ENCODE data around the gene OR8G1. TPM values are rescaled to one million over a fixed set of nuclear protein-coding genes. Genes with fewer than 3 reads are reported as not detected.
"Not testable (repeated sequence)": the region's sequence is repeated elsewhere in the genome, so short reads cannot be mapped to it uniquely, and the experiment has no call there.

Gene OR8G1
- total RNA-seq, 1 experiment from 2014 or later = not detected

DNA sequence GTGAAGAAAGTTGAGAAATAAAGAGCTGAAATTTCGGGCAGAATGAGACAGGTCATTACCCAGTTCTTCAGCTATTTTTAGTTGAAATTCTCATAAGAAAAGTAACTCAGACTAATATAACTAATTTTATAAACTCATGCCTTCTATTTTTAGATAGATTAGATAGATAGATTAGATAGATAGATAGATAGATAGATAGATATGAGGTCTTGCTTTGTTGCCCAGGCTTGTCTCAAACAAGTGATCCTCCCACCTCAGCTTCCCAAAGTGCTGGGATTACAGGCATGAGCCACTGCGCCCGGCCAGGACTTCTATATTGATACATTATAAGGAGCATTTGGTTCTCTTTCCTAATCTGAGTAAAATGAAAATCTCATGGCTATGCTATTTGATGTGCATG, 26.9 kb upstream of the OR8G1 start:
- H3K9me3 ChIP-seq (ENCODE audit: low read depth, low read length, poor library complexity, severe bottlenecking) = no peaks in the 10 kb centered on the region
- no peak for DNase-seq (ENCODE audit: low spot score)
- BruUV-seq (replicated peaks) = no TSS peak
- no peak overlapping the region for H3K4me3 ChIP-seq (ENCODE audit: low read depth, low read length, poor library complexity, severe bottlenecking)
- H3K4me1 ChIP-seq (ENCODE audit: insufficient read depth, low read length, poor library complexity, severe bottlenecking) = no peaks in the 10 kb centered on the region
- intact Hi-C loops (cut with micrococcal nuclease; ENCODE audit: unreplicated experiment) = no loop called here
- POLR2A ChIA-PET (ENCODE audit: low non-redundant PET) = no interaction called here
- TF ChIP-seq, protein P1, sequence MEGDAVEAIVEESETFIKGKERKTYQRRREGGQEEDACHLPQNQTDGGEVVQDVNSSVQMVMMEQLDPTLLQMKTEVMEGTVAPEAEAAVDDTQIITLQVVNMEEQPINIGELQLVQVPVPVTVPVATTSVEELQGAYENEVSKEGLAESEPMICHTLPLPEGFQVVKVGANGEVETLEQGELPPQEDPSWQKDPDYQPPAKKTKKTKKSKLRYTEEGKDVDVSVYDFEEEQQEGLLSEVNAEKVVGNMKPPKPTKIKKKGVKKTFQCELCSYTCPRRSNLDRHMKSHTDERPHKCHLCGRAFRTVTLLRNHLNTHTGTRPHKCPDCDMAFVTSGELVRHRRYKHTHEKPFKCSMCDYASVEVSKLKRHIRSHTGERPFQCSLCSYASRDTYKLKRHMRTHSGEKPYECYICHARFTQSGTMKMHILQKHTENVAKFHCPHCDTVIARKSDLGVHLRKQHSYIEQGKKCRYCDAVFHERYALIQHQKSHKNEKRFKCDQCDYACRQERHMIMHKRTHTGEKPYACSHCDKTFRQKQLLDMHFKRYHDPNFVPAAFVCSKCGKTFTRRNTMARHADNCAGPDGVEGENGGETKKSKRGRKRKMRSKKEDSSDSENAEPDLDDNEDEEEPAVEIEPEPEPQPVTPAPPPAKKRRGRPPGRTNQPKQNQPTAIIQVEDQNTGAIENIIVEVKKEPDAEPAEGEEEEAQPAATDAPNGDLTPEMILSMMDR (conservative IDR thresholded peaks at IDR 0.05; ENCODE audit: low read depth, low read length) = no peak
- TF ChIP-seq EZH2 (IDR thresholded peaks at IDR 0.05; ENCODE audit: borderline replicate concordance, low read depth, low read length, poor library complexity, severe bottlenecking) = no peak
- H3K27ac ChIP-seq (ENCODE audit: low read depth, low read length, poor library complexity, severe bottlenecking) = no peak overlapping the region
- CTCF ChIA-PET = no interaction called here
- H3K36me3 ChIP-seq (ENCODE audit: insufficient read depth, low read length, poor library complexity, severe bottlenecking) = no peaks in the 10 kb centered on the region
- H3K27me3 ChIP-seq (replicated peaks; ENCODE audit: insufficient read depth, low read depth, low read length, poor library complexity) = no peaks in the 10 kb centered on the region

DNA sequence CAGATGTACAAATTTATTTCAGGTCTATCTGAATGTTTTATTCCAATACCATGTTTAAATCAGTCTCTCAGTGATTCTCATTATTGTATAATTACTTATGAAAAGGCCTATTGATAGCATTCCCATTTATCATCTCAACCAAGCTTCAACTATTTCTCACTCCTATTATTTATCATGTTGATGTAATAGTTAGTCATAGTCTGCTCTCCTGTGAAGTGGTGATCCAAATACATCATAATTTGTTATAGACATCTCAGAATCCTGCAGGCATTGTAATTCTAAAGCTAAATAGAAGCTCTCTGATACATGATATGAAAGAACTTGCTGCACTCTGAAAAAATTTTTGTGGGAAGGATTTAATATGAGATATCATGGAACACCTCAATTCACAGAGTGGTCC, 21.8 kb upstream of the OR8G1 start:
- no TSS peak for BruUV-seq (replicated peaks)
- Histone ChIP-seq H3K4me3 (ENCODE audit: low read depth, low read length, poor library complexity, severe bottlenecking) (no peak overlapping the region), H3K36me3 (ENCODE audit: insufficient read depth, low read length, poor library complexity, severe bottlenecking) (no peaks in the 10 kb centered on the region), H3K9me3 (ENCODE audit: low read depth, low read length, poor library complexity, severe bottlenecking) (no peaks in the 10 kb centered on the region), H3K4me1 (ENCODE audit: insufficient read depth, low read length, poor library complexity, severe bottlenecking) (no peaks in the 10 kb centered on the region), H3K27me3 (replicated peaks; ENCODE audit: insufficient read depth, low read depth, low read length, poor library complexity) (no peaks in the 10 kb centered on the region), H3K27ac (ENCODE audit: low read depth, low read length, poor library complexity, severe bottlenecking) (no peak overlapping the region)
- intact Hi-C loops (cut with micrococcal nuclease; ENCODE audit: unreplicated experiment) = no loop called here
- DNase-seq (ENCODE audit: low spot score) = no peak
- TF ChIP-seq, protein P1 (conservative IDR thresholded peaks at IDR 0.05; ENCODE audit: low read depth, low read length) = no peak
- TF ChIP-seq EZH2 (IDR thresholded peaks at IDR 0.05; ENCODE audit: borderline replicate concordance, low read depth, low read length, poor library complexity, severe bottlenecking) = no peak
- ChIA-PET POLR2A (ENCODE audit: low non-redundant PET) (no interaction called here), CTCF (no interaction called here)

DNA sequence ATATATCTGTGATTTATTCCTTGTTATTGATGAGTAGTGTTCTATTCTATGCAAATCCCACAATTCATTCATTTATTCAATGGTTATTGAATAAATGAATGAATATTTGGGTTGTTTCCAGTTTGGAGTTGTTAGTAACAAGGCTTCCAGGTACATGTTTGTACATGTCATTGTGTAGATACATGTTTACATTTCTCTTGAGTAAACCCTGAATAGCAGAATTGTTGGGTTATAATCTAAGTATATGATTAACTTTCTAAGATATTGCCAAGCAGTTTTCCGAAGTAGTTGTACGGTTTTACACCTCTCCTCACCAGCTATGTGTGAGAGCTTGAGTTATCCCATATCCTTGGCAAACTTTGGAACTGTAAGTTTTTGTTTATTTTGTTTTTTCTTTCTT, 18.5 kb upstream of the OR8G1 start:
- Histone ChIP-seq H3K4me3 (ENCODE audit: low read depth, low read length, poor library complexity, severe bottlenecking) (no peak overlapping the region), H3K36me3 (ENCODE audit: insufficient read depth, low read length, poor library complexity, severe bottlenecking) (no peaks in the 10 kb centered on the region), H3K9me3 (ENCODE audit: low read depth, low read length, poor library complexity, severe bottlenecking) (no peaks in the 10 kb centered on the region), H3K27me3 (replicated peaks; ENCODE audit: insufficient read depth, low read depth, low read length, poor library complexity) (no peaks in the 10 kb centered on the region), H3K27ac (ENCODE audit: low read depth, low read length, poor library complexity, severe bottlenecking) (no peak overlapping the region), H3K4me1 (ENCODE audit: insufficient read depth, low read length, poor library complexity, severe bottlenecking) (no peaks in the 10 kb centered on the region)
- BruUV-seq (replicated peaks) = no TSS peak
- intact Hi-C loops (cut with micrococcal nuclease; ENCODE audit: unreplicated experiment) = no loop called here
- ChIA-PET CTCF (no interaction called here), POLR2A (ENCODE audit: low non-redundant PET) (no interaction called here)
- no peak for DNase-seq (ENCODE audit: low spot score)
- TF ChIP-seq, protein P1 (conservative IDR thresholded peaks at IDR 0.05; ENCODE audit: low read depth, low read length) = no peak
- no peak for TF ChIP-seq EZH2 (IDR thresholded peaks at IDR 0.05; ENCODE audit: borderline replicate concordance, low read depth, low read length, poor library complexity, severe bottlenecking)

DNA sequence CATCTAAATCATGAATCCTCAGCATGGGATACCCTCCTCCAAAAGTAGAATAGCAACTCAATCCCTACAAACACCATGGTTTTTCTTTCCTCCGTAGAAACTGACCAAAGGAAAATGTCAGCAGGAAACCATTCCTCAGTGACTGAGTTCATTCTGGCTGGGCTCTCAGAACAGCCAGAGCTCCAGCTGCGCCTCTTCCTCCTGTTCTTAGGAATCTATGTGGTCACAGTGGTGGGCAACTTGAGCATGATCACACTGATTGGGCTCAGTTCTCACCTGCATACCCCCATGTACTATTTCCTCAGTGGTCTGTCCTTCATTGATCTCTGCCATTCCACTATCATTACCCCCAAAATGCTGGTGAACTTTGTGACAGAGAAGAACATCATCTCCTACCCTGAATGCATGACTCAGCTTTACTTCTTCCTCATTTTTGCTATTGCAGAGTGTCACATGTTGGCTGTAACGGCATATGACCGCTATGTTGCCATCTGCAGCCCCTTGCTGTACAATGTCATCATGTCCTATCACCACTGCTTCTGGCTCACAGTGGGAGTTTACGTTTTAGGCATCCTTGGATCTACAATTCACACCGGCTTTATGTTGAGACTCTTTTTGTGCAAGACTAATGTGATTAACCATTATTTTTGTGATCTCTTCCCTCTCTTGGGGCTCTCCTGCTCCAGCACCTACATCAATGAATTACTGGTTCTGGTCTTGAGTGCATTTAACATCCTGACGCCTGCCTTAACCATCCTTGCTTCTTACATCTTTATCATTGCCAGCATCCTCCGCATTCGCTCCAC, 16.1 kb upstream of the OR8G1 start:
- POLR2A ChIA-PET (ENCODE audit: low non-redundant PET); CTCF ChIA-PET; BruUV-seq (replicated peaks): not testable (repeated sequence)

More for the DNA sequence above, 16.1 kb upstream of the OR8G1 start:
- intact Hi-C loops (cut with micrococcal nuclease; ENCODE audit: unreplicated experiment); H3K4me1 ChIP-seq (ENCODE audit: insufficient read depth, low read length, poor library complexity, severe bottlenecking); DNase-seq (ENCODE audit: low spot score); H3K27ac ChIP-seq (ENCODE audit: low read depth, low read length, poor library complexity, severe bottlenecking); H3K9me3 ChIP-seq (ENCODE audit: low read depth, low read length, poor library complexity, severe bottlenecking); H3K27me3 ChIP-seq (replicated peaks; ENCODE audit: insufficient read depth, low read depth, low read length, poor library complexity); H3K36me3 ChIP-seq (ENCODE audit: insufficient read depth, low read length, poor library complexity, severe bottlenecking); H3K4me3 ChIP-seq (ENCODE audit: low read depth, low read length, poor library complexity, severe bottlenecking): not testable (repeated sequence)

All from A673 (cell line).